Activated gamma-delta T cell treated with anti-CD3 and anti-CD28 coated beads, Interleukin-2, amount 50 U/mL, for 16 hours (primary cell): ENCODE data around the gene SLC1A7.

ENCODE experiments used
- DNase-seq: peaks from one replicate; pipeline ENCODE4 v3.0.0-alpha.2; 2020; ENCODE audit warnings: low read depth

Gene SLC1A7

DNA sequence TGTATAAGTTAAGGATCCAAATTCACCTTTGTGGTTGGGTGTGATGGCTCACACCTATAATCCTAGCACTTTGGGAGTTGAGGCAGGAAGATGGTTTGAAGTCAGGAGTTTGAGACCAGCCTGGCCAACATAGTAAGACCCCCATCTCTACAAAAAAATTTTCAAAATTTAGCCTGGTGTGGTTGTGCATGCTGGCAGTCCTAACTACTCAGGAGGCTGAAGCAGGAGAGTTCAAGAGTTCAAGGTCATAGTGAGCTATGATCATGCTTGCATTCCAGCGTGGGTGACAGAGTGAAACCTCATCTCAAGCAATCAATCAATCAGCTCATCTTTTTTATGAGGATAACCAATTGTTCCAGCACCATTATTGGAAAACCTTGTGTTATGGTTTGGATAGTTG is 16.5 kb upstream of the SLC1A7 start:
- no peak for DNase-seq

DNA sequence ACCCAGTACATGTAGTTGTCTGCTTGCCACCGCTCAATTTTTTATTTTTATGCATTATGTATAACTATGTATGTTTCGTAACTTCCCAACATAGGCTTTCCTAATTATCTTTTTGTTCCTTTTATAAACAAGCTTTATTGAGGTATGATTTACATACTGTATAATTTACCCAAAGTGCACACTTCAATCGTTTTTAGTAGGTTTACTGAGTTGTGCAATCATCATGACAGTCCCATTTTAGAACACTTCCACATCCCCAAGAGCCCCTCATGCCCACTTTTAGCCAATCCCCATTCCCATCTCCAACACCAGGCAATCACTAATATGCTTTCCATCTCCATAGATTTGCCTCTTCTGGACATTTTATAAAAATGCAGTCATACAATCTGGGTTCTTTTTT is 14.3 kb upstream of the SLC1A7 start:
- no peak for DNase-seq

DNA sequence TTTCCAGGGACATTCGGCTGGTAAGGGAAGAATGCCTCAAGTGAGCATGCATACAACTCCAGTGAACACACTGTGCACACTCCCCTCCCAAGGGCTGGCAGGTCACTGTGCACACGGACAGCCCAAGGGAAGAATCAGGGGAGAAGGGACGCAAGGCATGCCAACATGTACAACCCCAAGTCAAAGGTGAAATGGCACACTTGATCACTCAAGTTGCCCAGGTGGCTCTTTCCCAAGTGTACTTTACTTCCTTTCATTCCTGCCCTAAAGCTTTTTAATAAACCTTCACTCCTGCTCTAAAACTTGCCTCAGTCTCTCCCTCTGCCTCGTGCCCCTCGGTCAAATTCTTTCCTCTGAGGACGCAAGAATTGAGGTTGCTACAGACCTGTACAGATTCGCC is 13.5 kb upstream of the SLC1A7 start:
- DNase-seq: no peak

DNA sequence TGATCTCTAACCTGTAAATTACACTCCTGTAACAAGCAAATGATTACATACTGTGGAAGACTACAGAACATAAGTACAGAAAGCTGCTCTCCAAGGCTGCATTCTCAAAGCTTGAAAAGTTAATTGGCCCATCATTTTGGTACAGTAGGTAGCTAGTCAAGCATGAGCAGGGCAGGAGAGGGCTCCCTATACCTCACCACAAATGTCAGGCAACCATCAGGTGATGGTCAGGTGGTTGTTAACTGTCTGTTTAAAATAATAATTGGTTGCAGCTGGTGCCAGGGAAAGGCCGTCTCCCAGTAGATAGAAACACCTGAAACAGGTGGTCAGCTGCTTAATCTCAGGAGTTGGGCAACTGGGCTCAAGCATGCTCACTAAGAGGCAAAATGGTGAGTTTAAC is 13.1 kb upstream of the SLC1A7 start:
- DNase-seq: no peak

DNA sequence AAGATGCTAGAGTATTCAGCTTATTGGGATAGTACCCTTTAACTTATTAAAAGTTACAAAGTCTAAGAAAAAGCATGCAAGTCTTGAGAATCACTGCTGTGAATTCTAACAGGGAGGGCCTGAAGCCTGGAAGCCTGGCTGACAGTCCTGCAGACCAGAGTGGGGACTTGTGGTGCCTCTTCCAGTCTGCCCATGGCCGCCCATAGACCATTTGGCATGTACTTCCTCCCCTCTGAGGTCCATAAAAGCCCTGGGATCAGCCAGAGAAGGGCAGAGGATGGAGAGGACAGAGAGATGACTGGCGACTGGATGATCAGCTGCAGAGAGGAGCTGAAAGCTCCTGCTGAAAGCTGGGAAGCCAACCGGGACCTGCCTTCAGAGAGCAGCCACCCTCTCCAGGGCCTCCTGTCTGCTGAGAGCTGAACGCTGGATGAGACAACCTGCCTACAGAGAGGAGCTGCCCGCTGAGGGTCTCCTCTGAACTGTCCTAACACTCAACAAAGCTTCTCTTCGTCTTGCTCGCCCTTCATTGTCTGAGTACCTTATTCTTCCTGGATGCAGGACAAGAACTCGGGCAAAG is 12.5 kb upstream of the SLC1A7 start:
- no peak for DNase-seq

DNA sequence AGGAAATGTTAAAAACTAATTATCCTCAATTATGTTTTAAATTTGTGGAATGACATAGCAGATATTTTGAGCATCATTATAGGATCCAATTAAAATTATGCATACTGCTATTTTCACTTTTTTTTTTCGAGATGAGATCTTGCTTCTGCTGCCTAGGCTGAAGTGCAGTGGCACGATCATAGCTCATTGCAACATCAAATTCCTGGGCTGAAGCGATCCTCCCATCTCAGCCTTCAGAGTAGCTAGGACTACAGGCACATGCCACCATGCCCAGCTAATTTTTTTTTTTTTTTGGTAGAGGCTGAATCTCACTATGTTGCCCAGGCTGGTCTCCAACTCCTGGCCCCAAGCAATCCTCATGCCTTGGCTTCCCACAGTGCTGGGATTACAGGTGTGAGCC is 11.3 kb upstream of the SLC1A7 start:
- DNase-seq: no peak

DNA sequence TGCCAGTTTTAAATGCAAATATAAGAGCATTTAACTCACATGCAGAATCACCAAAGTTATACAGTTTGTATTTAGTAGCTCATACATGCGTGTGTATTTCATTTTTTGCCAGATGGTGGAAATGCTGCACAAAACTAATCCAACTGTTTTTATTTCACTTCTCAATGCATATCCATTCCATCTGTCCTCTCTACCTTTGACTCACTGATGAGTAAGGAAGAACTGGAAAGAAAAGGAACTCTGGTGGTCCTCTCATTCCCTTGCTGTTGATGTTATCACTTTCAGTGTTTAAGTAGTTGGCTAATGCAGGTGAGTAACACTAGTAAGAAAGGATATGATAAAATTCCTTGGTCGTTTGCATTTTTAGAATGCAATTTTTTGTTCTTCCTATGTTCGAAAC is 5.7 kb upstream of the SLC1A7 start:
- DNase-seq: no peak

DNA sequence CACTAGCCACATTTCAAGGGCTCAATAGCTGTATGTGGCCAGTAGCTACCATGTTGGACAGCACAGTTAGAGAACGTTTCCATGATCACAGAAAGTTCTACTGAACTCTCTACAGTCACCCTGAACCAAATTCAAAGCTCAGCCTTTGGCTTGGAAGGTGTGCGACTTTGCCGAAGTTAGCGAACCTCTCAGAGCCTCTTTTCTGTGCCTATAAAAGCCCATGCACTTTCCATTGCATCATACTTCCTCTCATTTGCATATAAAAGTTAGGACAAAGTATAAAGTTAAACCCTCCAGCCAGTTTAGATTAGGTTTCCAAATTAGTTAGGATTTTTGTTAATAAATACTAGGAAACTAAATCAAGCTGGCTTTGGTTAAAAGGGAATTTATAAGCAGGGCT is 4.7 kb upstream of the SLC1A7 start:
- no peak for DNase-seq

DNA sequence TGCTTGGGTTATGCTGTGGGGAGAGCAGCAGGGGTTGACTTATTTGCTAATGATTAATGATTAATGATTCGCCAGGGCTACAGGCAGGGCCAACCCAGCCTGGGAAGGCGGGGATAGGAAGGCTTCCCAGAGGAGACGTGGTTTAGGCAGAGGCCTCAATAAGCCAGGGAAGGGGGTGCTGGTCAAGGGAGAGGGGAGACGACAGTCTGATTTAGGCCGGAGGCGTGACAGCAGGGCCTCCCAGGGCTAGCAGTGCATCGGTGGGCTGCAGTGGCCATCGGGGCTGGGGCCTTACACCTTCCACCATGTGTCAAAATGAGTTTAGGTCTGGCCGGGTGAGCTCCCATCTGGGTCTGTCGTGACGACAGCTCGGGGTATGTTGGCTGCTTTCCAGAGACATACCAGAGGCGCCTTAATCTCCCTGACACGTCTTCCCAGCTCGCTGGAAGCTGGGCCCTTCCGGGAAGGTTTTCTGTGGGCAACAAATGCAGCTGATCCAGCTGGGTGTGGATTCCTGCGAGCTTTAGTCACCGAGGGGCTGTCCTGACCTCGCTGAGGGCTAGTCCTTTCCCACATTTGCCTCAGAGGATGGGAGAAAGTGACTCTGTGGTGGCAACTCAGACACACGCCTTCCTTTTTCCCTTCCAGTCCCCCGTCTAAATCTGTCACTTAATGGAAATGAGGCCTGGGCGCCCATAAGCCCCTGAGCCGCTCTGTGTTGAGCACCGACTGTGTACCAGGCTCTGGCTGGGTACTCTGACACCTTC is 3.7 kb upstream of the SLC1A7 start:
- no peak for DNase-seq

DNA sequence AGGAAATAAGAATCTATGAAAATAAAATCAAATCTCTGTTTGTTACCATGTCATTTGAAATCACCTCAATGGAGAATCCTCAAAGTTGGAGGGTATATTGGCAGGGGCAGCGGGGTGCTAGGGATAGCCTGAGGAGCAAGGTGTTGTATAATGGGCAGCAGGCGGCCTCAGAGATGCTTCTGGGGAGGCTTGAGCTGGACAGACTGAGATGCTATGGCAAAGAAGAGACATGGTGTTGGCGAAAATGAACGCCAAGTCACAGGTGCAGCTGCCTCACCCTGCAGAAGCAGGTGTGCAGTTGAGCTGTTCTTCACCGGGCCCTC is 3.1 kb upstream of the SLC1A7 start:
- no peak for DNase-seq

DNA sequence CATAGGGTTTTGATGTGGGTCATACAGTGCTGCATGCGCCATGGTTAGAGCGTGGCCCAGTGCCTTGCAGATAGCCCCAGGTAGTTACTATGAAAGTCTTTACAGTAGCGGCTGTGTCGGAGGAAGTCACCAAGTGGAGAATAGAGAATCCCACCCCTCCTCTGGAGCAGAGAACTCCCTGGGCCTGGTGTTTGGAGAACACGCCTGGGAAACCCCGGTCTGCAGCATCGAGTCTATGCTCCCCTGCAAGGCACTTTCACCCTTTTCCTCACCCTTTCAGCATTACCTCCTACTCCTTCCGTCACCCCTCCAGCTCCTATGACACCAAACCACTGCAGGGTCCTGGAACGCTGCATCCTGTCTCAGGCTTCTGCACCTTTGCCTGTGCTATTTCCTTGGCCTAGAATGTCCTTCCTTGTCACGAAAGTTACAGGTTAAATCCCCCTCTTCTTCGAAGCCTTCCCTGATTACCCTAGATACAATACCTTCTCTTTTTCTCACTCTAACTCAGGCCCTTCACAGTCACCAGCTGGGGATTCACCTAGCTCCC is 2.7 kb upstream of the SLC1A7 start:
- DNase-seq: no peak

DNA sequence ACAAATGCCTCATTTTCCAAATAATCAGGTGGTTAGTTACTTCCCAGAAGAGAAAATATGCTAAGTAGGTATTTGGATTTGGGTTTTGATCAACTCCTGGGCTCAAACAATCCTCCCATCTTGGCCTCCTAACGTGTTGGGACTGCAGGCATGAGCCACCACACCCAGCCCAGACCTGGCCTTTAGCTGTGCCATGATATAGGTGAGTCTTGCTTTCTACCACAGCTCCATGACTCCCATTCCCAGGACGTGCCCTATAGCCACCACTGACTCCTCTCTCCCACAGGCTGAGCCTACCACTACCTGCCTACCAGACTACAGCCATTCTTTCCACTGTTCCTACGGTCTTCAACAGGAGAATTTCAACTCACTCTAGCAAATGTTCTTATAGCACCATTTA is 1.8 kb upstream of the SLC1A7 start:
- no peak for DNase-seq

DNA sequence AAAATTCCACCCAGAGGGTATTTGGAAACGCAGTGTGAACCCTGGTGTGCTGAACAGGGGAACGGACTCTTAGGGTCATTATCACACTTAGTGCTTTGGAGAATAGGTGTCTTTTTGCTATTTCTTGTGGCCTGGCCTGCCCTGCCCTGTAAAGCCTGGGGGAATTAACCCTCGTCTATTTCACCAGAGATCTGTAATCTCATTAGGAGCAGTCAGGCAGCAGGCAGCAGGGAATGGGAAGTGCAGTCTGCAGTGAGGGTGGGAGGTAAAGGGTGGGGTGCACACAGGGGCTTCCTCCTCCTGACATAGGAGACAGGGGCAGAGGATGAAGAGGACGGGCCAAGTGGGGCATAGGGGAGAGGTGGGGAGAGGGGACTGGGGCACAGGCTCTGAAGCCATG is 1.1 kb upstream of the SLC1A7 start:
- no peak for DNase-seq

DNA sequence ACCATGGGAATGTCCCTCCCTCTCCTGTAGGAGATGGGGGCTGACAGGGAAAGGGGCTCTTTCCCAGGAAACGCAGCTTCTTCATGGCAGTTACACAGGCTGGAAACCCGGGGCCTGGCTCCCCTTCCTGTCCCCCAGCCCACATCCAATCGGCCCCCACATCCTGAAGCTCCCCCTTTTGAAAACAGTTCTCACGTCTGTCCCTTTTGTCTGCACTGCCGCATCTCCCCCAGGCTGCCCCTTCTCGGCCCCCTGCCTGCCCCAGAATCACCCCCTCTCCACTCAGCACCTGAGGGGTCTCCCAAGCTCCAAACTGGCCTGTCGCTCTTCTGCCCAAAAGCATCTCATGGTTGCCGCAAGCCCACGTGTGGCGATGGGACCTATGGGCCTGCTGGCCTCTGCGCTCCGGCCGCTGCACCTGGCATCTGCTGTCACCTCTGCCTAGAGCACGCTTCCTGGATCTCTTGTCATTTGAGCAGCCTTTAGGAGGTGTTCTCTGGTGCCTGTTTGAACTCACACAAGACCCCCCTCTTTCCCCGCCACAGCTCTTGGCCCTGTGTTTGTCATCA is 867 bp downstream of the SLC1A7 start:
- no peak for DNase-seq

DNA sequence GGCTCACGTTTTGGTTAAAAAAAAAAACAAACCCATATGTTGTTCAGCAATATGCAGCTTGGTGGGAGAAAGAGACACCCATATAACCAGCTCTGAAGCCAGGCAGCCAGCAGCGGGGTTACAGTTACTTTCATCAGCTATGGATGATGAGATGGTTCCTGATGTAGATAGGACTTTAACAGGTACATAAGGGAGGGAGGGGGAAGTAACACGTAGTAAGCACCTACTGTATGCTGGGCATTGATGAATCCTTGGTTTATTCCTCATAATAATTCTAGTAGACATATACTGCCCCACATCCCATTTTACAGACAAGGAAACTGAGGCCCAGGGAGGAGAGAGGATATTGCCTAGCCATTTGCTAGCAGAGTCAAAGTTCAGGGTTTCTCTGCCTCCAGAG is 2.0 kb downstream of the SLC1A7 start:
- no peak for DNase-seq

DNA sequence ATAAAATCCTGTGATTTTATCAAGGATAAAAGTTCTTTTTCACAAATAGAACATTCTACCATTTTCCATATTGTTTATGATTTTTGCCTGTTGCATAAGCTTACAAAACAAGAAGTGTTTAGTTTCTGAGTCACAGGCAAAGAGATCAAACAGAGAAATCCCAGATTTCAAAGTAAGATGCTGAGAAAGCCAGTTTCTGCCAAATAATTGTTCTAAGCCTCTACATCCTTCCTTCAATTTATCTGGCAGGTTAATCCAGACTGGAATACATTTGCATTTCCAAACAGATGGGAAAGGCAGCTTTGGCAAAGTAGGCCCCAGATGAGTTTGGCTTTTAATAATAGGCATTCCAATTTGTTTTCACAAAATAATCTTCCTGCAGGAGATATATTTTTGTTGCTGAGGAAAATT is 2.5 kb downstream of the SLC1A7 start:
- no peak for DNase-seq

DNA sequence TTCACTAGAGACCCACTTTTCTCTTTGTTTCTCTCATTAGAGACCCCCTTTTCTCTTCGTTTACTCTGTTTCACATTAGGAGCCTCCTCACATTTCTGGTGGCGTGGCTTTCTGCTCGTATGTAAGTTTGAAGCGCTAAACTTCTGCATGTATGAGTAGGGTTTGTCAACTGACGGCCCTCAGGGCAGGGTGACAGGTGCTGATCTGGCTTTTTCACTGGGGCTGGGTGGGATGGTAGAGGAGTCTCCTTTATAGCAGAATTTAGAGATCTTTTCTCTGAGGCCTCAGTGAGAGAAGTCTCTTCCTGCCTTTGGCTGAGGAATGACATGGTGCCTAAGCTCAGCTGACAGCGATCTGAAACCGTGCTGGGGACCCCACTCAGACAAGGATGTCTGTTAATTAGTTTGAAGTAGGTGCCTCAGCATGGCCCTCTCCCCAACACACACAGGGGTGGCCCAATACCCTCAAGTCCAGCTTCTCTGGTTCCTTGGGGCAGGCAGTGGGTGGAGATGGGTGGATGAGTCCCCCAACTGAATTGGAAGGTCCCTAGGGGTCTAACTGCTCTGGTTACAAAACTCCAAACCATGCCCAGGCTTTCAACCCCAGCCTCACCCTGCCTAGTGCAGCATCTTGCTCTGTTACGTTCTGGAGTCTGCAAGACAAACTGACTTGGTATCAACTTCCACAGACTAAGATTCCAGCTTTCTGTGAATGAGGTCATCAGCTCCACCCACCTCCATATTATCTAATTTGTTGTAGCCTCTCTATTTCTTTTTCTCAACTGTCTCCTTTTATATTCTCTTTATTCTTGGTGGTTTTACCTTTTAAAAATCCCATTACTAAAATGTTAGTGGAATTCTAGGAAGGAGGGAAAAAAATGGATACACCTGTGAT is 3.2 kb downstream of the SLC1A7 start:
- DNase-seq: no peak

DNA sequence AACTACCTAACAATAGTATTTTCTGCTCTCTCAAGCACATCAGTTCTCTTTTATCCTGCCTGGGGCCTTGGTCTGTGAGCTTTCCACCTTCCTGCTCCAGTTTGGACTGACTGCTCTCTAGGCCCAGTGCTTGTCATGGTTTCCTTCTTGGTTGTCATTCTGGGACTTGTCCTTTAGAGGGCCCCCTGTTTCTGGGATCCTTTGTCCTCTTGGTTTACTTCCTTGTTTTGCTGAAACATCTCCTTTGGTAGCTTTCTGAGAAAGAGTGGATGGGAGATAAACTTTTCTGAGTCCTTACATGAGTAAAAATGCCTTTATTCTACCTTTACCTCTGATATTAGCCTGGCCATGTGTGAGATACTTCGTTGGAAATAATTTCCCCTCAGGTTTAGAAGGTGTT is 4.7 kb downstream of the SLC1A7 start:
- DNase-seq: no peak

DNA sequence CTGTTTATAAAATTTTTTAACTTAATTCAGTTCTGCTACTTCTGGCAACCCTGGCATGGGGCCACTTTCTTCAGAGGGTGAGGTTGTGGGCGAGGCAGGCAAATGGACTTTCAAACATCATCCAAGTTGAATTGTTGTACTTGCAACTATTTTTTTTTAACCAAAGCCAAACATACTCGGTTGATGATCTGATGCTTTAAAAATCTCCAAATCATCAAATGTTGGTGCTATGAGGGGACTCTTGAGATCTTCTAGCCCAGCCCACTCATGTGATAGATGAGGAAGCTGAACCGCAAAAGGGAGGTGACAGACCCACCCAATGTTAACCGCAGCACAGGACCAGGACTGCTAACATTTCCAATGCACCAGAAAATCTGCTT is 6.7 kb downstream of the SLC1A7 start:
- DNase-seq: peak; percentile 9

DNA sequence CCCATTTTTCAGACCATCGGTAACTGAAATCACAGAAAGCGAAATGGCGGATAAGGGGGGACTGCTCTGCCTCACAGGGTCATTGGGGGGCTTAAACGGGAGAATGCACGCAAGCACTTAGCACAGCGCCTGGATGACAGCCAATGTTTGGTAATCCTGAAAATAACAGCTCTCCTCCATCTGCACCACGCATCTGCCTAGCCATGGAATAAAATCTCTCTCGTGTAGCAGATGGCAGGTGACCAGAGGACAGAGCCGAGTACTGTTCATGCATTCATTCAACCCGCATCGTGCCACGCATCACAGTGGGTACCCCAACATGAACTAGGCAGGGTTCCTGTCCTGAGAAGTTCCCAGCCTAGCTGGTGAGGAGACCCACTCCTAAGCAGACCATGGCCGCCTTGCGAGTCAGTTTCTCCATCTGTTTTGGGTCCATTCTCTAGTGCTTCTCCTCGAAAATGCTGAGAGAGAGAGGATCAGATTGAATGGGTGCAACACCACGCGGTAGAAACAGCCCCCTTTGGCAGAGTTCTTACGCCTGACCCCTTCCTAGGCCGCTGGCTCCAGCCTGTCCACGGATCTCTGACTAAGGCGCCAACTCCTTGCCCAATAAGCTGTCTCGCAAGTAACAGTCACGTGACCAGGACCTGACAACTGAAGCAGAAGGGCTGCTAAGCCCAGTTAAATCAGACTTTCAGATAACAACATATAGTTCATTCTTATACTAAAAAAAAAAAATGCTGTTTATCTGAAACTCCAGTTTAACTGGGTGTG is 7.3 kb downstream of the SLC1A7 start:
- DNase-seq: no peak

DNA sequence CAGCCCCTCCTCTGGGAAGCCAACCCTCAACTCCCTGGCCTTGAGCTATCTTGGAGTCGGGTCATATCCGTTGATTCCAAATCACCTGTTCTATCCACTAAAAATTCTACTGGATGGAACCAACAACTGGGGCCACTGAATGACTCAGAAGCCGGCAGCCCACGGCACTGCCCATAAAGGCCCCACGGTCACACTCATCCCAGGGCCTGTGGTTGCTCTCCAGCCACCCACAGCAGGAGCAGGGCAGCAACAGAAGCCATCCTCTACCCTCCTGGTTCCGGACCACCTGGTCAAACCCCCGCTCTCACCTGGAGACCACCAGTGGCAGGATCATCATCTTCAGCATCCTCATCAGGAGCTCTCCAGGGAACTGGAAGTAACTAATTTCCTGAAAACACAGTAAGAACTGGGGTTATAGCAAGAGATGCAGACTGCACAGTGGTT is 8.4 kb downstream of the SLC1A7 start:
- DNase-seq: no peak
